ENCODE results near the gene KIF5A. TPM values are rescaled to one million over a fixed set of nuclear protein-coding genes. Genes with fewer than 3 reads are reported as not detected.

Gene KIF5A
- total and polyA plus RNA-seq, 2 of the 4 experiments (the other 2 are of a cell fraction) = 0.15 to 0.18 TPM

DNA sequence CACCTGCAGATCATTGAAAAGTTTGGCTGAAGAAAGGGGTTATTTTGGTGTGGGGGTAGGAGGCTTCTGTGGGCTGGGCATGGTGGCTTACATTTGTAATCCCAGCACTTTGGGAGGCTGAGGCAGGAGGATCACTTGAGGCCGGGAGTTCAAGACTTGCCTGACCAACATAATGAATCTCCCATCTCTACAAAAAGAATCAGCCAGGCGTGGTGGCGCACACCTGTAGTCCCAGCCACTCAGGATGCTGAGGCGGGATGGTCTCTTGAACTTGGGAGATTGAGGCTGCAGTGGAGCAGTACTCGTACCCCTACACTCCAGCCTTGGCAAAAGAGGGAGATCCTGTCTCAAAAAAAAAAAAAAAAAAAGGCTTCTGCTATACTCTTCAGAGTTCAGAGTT lies 36.6 kb upstream of the KIF5A start:
- TF ChIP-seq RFX5 (IDR thresholded peaks at IDR 0.05; ENCODE audit: low read depth, low read length) (no peak), RCOR1 (IDR thresholded peaks at IDR 0.05; ENCODE audit: insufficient replicate concordance, low read length) (no peak), SMC3 (IDR thresholded peaks at IDR 0.05; ENCODE audit: low read depth, low read length) (no peak), CHD1 (IDR thresholded peaks at IDR 0.05; ENCODE audit: low read depth, low read length) (no peak), POLR2A (IDR thresholded peaks at IDR 0.05; ENCODE audit: low read depth, low read length) (no peak), BHLHE40 (IDR thresholded peaks at IDR 0.05; ENCODE audit: low read depth, low read length) (no peak), FOS (IDR thresholded peaks at IDR 0.05; ENCODE audit: low read depth, low read length) (no peak), MAFK (IDR thresholded peaks at IDR 0.05; ENCODE audit: low read depth, low read length) (no peak), MAZ (IDR thresholded peaks at IDR 0.05; ENCODE audit: borderline replicate concordance, low read depth, low read length) (no peak)
- TF ChIP-seq, protein P1, sequence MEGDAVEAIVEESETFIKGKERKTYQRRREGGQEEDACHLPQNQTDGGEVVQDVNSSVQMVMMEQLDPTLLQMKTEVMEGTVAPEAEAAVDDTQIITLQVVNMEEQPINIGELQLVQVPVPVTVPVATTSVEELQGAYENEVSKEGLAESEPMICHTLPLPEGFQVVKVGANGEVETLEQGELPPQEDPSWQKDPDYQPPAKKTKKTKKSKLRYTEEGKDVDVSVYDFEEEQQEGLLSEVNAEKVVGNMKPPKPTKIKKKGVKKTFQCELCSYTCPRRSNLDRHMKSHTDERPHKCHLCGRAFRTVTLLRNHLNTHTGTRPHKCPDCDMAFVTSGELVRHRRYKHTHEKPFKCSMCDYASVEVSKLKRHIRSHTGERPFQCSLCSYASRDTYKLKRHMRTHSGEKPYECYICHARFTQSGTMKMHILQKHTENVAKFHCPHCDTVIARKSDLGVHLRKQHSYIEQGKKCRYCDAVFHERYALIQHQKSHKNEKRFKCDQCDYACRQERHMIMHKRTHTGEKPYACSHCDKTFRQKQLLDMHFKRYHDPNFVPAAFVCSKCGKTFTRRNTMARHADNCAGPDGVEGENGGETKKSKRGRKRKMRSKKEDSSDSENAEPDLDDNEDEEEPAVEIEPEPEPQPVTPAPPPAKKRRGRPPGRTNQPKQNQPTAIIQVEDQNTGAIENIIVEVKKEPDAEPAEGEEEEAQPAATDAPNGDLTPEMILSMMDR (conservative IDR thresholded peaks at IDR 0.05; ENCODE audit: low read depth, low read length) = no peak
- TF ChIP-seq, protein P2, sequence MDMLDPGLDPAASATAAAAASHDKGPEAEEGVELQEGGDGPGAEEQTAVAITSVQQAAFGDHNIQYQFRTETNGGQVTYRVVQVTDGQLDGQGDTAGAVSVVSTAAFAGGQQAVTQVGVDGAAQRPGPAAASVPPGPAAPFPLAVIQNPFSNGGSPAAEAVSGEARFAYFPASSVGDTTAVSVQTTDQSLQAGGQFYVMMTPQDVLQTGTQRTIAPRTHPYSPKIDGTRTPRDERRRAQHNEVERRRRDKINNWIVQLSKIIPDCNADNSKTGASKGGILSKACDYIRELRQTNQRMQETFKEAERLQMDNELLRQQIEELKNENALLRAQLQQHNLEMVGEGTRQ (IDR thresholded peaks at IDR 0.05; ENCODE audit: low read depth, low read length) = no peak
- intact Hi-C loops (cut with micrococcal nuclease) (no loop called here), in situ Hi-C loops (cut with MboI; ENCODE audit: low sequenced_read_pairs) (no loop called here), dilution Hi-C loops (cut with HindIII; ENCODE audit: low sequenced_read_pairs, unreplicated experiment) (no loop called here)
- Histone ChIP-seq H2BK15ac (ENCODE audit: low read depth, low read length) (no peak overlapping the region), H3K9me1 (ENCODE audit: insufficient read depth, low read length) (peaks cover 3% of the 10 kb centered on the region; the same call in 1 of the 2 replicates), H3K4me3 (ENCODE audit: insufficient read depth, low read depth, low read length) (no peak overlapping the region), H2BK120ac (ENCODE audit: low read depth, low read length) (no peak overlapping the region), H3K18ac (ENCODE audit: low read depth, low read length) (no peak overlapping the region), H2AK9ac (replicated peaks; ENCODE audit: low read depth, low read length, poor library complexity) (no peak overlapping the region), H4K8ac (ENCODE audit: low read depth in 2 of 2, low read length in 2 of 2) (no peak overlapping the region), H3K79me1 (ENCODE audit: low read depth in 1 of 2, low read length in 2 of 2) (peaks cover 27 to 75% of the 10 kb centered on the region in 2 experiments), H4K5ac (ENCODE audit: low read depth, low read length) (no peak overlapping the region), H4K91ac (ENCODE audit: insufficient read depth, low read depth, low read length) (no peak overlapping the region), H2AFZ (replicated peaks; ENCODE audit: low read length, poor library complexity) (no peak overlapping the region), H3K4ac (ENCODE audit: low read depth, low read length) (no peak overlapping the region), H3K56ac (ENCODE audit: extremely low read depth, insufficient read depth, low read length) (no peak overlapping the region), H4K20me1 (ENCODE audit: insufficient read depth, low read length) (peaks cover 77% of the 10 kb centered on the region), H3K23ac (ENCODE audit: low read depth, low read length) (no peak overlapping the region), H3K4me2 (ENCODE audit: low read depth, low read length) (no peak overlapping the region), H3K4me1 (ENCODE audit: control insufficient read depth, insufficient read depth, low read length) (no peaks in the 10 kb centered on the region; the same call in 1 of the 2 replicates), H3K36me3 (ENCODE audit: control insufficient read depth, insufficient read depth, low read length) (peaks cover 81% of the 10 kb centered on the region), H3K9ac (ENCODE audit: low read depth, low read length) (no peak overlapping the region), H2BK5ac (ENCODE audit: low read depth, low read length, poor library complexity, severe bottlenecking) (no peak overlapping the region), H3K27ac (ENCODE audit: insufficient read depth, low read length) (no peak overlapping the region), H2AK5ac (ENCODE audit: low read depth, low read length) (no peak overlapping the region), H2BK20ac (ENCODE audit: low read depth, low read length) (no peak overlapping the region), H3K27me3 (ENCODE audit: control insufficient read depth, insufficient read depth, low read length) (no peaks in the 10 kb centered on the region), H3K14ac (replicated peaks; ENCODE audit: low read depth, low read length) (no peak overlapping the region), H3K9me3 (ENCODE audit: control insufficient read depth, insufficient read depth, low read length) (no peaks in the 10 kb centered on the region)
- no CpG with 5 or more reads among the region's 5 CpGs for WGBS, 2 experiments (ENCODE audit: extremely low coverage in 2 of 2, insufficient read length in 1 of 2)
- ChIA-PET POLR2A (ENCODE audit: unreplicated experiment) (interaction anchor here (0.6 kb wide), 1 partner anchor 28 kb away, joined by 3 read pairs; no protein-coding TSS in a partner anchor), CTCF (no interaction called here)
- no TSS peak for BruUV-seq (replicated peaks)
- DNase-seq (no peak), ATAC-seq (ENCODE audit: low read depth) (no peak)
